MCF 10A (cell line): Measurements from ENCODE around the gene ARRDC4. TPM values are rescaled to one million over a fixed set of nuclear protein-coding genes. Genes with fewer than 3 reads are reported as not detected.

Source experiments
- Bru-seq: library from RNA; stranded (reverse); fragments of 400-500 nt; gene quantifications from one replicate; lab custom pipeline; 2021; lab: Mats Ljungman, UMichigan
- BruChase-seq, 2 experiments: library from RNA; stranded (reverse); fragments of 400-500 nt; gene quantifications; one replicate each; lab custom pipeline; 2021; lab: Mats Ljungman, UMichigan
- BruUV-seq: library from RNA; stranded (reverse); fragments of 400-500 nt; replicated peaks from 2 replicates; lab custom pipeline; 2021; lab: Mats Ljungman, UMichigan
- CTCF ChIA-PET: fragments of 300-600 bp; sonication (Branson Sonifier 250); formaldehyde crosslinking; extraction: SDS; loops from one replicate; lab custom pipeline; 2021; ENCODE audit warnings: antibody characterized with exemption, inconsistent platforms; lab: Yijun Ruan, JAX
- POLR2A ChIA-PET: fragments of 300-600, 350-650 bp; sonication (Branson Sonifier 250); formaldehyde crosslinking; extraction: SDS; loops from one replicate; lab custom pipeline; 2020; ENCODE audit warnings: antibody characterized with exemption, inconsistent platforms; lab: Yijun Ruan, JAX
- DNase-seq: peaks from one replicate; pipeline ENCODE4 v3.0.0-alpha.2; 2018; ENCODE audit not compliant: unreplicated experiment
- H3K27ac Mint-ChIP-seq: one replicate; pipeline ENCODE4 v1.8.0; 2022; ENCODE audit warnings: mild to moderate bottlenecking, low read depth, mixed read lengths; ENCODE audit not compliant: unreplicated experiment
- H3K27me3 Mint-ChIP-seq: one replicate; pipeline ENCODE4 v1.8.0; 2022; ENCODE audit warnings: mixed read lengths; ENCODE audit not compliant: insufficient read depth, unreplicated experiment
- H3K36me3 Mint-ChIP-seq: one replicate; pipeline ENCODE4 v1.8.0; 2022; ENCODE audit warnings: mild to moderate bottlenecking, moderate library complexity, mixed read lengths; ENCODE audit not compliant: insufficient read depth, unreplicated experiment
- H3K4me1 Mint-ChIP-seq: one replicate; pipeline ENCODE4 v1.8.0; 2022; ENCODE audit warnings: mixed read lengths; ENCODE audit not compliant: insufficient read depth, unreplicated experiment
- H3K4me3 Mint-ChIP-seq: one replicate; pipeline ENCODE4 v1.8.0; 2022; ENCODE audit warnings: mild to moderate bottlenecking, moderate library complexity, mixed read lengths; ENCODE audit not compliant: unreplicated experiment
- H3K9me3 Mint-ChIP-seq: one replicate; pipeline ENCODE4 v1.8.0; 2022; ENCODE audit warnings: mixed read lengths; ENCODE audit not compliant: unreplicated experiment
- CTCF ChIP-seq: fragments of 200-600 bp; IDR thresholded peaks from one replicate; pipeline ENCODE4 v1.8.0; 2022; ENCODE audit warnings: antibody characterized with exemption, mild to moderate bottlenecking; ENCODE audit not compliant: unreplicated experiment
- intact Hi-C: fragments of 100-400 bp; cut with micrococcal nuclease; formaldehyde crosslinking; loops from 2 replicates; pipeline ENCODE4 v1.14.1; 2022
- long read RNA-seq: library from polyadenylated mRNA; stranded (forward); transcript quantifications from one replicate; pipeline ENCODE4 v2.0.0, GENCODE V29; 2022
- total RNA-seq: library from RNA; stranded (reverse); gene quantifications from 2 replicates; pipeline ENCODE4 v1.2.3, GENCODE V29; 2022

ARRDC4 gene
- total RNA-seq (36.0 and 39.8 TPM in 2 replicates), Bru-seq, nascent RNA (percentile 96 among the genes with signal in this experiment), BruChase-seq, experiment 1, labeled RNA remaining after a 6-hour chase (percentile 81 among the genes with signal in this experiment), BruChase-seq, experiment 2, labeled RNA remaining after a 2-hour chase (percentile 99 among the genes with signal in this experiment)
- long read RNA-seq, full-length matches to known transcripts = 160 of 171 reads
- long read RNA-seq, partial matches to known transcripts = 7 of 171 reads
- long read RNA-seq, other reads (novel, unspliced or antisense) = 4 of 171 reads

DNA sequence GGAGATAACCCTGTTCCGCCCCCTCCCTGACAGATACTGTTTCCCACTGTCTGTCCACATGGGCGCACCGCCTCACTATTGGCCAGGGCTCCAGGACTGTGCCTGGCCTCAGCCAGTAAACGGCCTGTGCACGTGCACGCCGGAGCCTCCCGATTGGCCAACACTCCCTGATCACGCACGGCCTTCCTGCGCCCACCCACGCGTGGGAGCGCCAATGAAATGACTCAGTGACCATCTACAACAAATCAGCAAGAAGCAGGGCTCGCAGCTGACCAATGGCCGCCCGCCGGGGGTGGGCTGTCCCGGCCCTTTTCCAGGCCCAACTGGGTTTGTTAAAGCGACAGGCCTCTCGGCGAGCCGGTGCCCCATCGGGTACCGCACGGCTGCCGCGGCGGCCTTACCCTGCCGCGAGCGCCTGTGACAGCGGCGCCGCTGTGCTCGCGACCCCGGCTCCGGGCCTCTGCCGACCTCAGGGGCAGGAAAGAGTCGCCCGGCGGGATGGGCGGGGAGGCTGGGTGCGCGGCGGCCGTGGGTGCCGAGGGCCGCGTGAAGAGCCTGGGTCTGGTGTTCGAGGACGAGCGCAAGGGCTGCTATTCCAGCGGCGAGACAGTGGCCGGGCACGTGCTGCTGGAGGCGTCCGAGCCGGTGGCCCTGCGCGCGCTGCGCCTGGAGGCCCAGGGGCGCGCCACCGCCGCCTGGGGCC, at the start of gene ARRDC4:
Gene ARRDC4 (plus strand): TSS at position 340 of the 703 bp plus-strand sequence. CDS start 159 bp downstream, at position 499.
- peaks cover 4% of the 10 kb centered on the region for H3K36me3 Mint-ChIP-seq
- ChIA-PET CTCF (interaction anchor here (0.7 to 1.6 kb wide), 2 partner anchors 49 to 126 kb away, joined by 3 to 11 read pairs; no protein-coding TSS in a partner anchor), POLR2A (interaction anchor here (0.9 to 3.4 kb wide), 11 partner anchors 13 to 121 kb away, joined by 3 to 24 read pairs (median 5); no protein-coding TSS in a partner anchor)
- peak within 1 kb of the TSS; percentile 53 for H3K27ac Mint-ChIP-seq
- H3K4me1 Mint-ChIP-seq = peaks cover 45% of the 10 kb centered on the region
- no peaks in the 10 kb centered on the region for H3K27me3 Mint-ChIP-seq
- intact Hi-C loops = loop anchor here (2.0 to 5.0 kb wide), 4 partner anchors 53 to 217 kb away; no protein-coding TSS in a partner anchor
- peak within 1 kb of the TSS; percentile 83 for H3K4me3 Mint-ChIP-seq
- no TSS peak for BruUV-seq
- no peaks in the 10 kb centered on the region for H3K9me3 Mint-ChIP-seq
- DNase-seq = peak; percentile 99
- TF ChIP-seq CTCF = no peak

- CTCF ChIA-PET = interaction anchor here (0.6 kb wide), 1 partner anchor 295 kb away, joined by 3 read pairs; no protein-coding TSS in a partner anchor
- TF ChIP-seq CTCF = no peak
- POLR2A ChIA-PET = interaction anchor here (0.6 kb wide), 1 partner anchor 154 kb away, joined by 3 read pairs; no protein-coding TSS in a partner anchor
Observed at GRCh38 chr15:97914711-97915110, 45.8 kb upstream of the ARRDC4 start.

DNA sequence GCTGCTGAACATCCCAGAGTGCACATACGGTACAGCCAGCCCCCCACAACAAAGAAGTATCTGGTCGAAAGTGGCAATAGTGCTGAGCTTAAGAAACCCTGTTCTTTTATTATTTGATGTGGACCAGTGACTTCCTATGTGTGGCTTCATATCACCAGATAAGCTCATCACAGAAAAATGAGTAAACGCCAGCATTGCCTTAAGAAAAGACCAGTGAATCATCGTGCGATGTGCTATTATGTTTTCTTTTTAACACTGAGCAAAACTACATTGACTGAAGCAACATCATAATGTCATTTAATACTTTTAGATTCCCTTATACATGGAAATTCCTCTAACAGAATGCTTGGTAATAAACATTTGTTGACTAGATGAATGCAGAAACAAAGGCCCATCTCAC, 45.2 kb upstream of the ARRDC4 start:
- no peaks in the 10 kb centered on the region for H3K27me3 Mint-ChIP-seq
- intact Hi-C loops = no loop called here
- TF ChIP-seq CTCF = no peak
- DNase-seq = no peak
- no peaks in the 10 kb centered on the region for H3K36me3 Mint-ChIP-seq
- no TSS peak for BruUV-seq
- no peak overlapping the region for H3K27ac Mint-ChIP-seq
- H3K4me1 Mint-ChIP-seq = no peaks in the 10 kb centered on the region
- ChIA-PET CTCF (no interaction called here), POLR2A (interaction anchor here (0.6 kb wide), 1 partner anchor 153 kb away, joined by 3 read pairs; no protein-coding TSS in a partner anchor)
- no peaks in the 10 kb centered on the region for H3K9me3 Mint-ChIP-seq
- no peak overlapping the region for H3K4me3 Mint-ChIP-seq

More at GRCh38 chr15:97914711-97915110, 45.8 kb upstream of the ARRDC4 start:
- H3K27me3 Mint-ChIP-seq = no peaks in the 10 kb centered on the region
- H3K9me3 Mint-ChIP-seq = no peaks in the 10 kb centered on the region
- H3K4me3 Mint-ChIP-seq = no peak overlapping the region
- no TSS peak for BruUV-seq
- H3K36me3 Mint-ChIP-seq = no peaks in the 10 kb centered on the region
- H3K27ac Mint-ChIP-seq = no peak overlapping the region
- no peak for DNase-seq
- intact Hi-C loops = no loop called here
- H3K4me1 Mint-ChIP-seq = no peaks in the 10 kb centered on the region
